HT-29 (cell line): Measurements from ENCODE around the gene CFAP58. TPM values are rescaled to one million over a fixed set of nuclear protein-coding genes. Genes with fewer than 3 reads are reported as not detected.
A peak's percentile ranks its signal among the peaks of the same experiment; 100 is the strongest.

Experiments
- DNase-seq: peaks from one replicate; pipeline ENCODE4 v3.0.0-alpha.2; 2015; ENCODE audit warnings: low spot score
- total RNA-seq: library from RNA; depleted of rRNA; stranded (reverse); fragments of >200 nt; shearing (Covaris generic); gene quantifications from 2 replicates; pipeline ENCODE4 v1.2.3, GENCODE V29; 2014; rRNA removed

Gene CFAP58
- total RNA-seq, 1 experiment from 2014 or later = 0.03 TPM

DNA sequence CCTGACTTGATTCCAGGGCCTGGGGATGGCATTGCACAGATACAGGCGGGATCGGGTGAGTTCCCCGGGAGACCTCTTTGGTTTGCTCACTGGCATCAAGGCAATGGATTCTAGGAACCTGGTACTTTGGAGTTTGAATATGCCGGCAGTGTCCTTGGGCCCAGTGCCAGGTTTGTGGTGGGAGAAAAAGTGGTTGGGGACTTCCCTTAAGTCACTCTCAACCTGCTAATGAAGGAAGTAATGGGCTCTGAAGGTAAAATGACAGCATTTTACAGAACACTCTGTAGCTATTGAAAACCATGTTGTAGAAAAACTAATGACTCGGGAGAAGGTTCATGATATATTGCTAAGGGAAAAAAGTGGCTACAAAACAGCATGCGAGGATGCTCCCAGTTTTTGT is 129.9 kb downstream of the CFAP58 start:
- DNase-seq = no peak

DNA sequence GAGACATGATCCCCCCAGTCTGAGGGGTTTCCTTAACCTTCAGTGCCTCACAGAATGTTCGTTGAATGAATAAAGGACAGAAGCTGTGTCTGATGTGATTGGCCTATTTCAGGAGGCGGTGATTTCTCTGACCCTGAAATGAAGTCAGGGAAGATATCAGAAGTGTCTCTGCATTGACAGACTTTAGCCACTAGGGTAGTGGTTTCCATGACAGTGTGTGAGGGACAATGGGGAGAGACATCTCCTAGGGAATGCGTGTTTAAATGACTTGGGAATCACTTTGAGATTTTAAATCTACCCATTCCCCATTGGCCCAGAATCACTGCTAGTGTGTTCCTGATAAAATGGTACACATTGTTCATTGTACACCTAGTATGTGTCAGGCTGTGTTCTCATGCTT is 132.0 kb downstream of the CFAP58 start:
- peak; percentile 6 for DNase-seq

DNA sequence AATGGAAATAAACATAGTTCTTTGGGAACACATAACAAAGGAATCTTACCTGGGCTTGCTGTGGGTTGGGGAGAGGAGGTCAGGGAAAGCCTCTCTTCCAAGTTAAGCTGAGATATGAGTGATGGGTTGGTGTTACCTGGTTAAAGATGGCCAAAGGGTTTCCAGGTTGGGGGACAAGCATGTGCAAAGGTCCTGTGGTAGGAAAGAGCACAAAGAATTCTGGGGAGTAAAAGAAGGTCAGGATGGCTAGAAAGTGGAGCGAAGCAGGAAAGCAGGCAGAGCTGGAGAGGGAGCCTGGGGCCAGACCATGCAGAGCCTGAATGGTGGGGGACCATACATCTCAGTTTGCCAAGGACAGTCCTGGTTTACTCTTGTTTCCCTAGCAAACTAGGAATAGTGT is 133.2 kb downstream of the CFAP58 start:
- DNase-seq = no peak

DNA sequence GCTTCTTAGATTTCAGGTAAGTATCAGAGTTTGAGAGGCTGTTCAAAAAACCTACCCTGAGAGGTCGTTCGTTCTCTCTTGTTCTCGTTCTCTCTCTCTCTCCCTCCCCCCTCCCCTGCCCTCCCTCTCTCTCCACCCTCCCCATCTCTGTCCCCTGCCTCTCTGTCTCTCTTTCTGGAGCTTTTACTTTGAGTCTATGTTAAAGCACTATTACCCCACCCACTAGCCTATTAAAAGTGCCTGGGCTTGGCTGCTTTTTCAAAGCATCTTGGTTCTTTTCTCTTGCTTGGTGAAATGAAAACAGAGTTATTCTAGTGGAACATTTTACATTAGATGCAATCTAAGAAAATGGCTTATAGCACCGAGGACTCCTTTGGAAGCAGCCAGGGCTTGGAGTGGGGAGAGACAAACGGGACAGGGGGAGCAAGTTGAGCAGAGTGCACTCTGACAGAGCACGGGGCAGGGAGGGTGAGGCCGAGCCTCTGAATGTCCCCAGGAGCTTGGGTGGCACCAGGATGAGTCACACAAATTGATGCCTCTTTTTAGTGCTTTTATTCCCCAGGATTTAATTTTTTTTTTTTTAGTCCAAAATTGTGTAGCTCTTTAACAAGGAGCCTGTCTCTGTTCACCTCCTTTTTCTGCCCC is 134.3 kb downstream of the CFAP58 start:
- DNase-seq = no peak

DNA sequence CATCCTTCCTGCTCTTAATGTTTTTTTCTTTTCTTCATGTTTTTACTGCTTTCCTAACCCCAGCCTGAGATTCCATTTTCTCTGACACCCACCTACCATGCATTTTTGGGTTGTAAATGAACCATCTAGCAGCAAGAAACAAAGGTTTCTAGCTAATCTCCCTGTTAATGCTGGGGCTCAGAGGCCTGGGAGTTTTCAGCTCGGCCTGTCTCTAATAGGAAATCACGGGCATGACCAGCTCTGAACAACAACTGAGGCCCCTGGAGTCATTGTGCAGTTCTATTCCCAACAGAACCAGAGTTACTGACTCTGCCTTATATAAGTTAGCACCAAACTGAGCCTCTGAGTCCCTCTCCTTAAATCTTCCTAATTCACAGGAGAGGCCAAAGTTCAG is 134.8 kb downstream of the CFAP58 start:
- no peak for DNase-seq

DNA sequence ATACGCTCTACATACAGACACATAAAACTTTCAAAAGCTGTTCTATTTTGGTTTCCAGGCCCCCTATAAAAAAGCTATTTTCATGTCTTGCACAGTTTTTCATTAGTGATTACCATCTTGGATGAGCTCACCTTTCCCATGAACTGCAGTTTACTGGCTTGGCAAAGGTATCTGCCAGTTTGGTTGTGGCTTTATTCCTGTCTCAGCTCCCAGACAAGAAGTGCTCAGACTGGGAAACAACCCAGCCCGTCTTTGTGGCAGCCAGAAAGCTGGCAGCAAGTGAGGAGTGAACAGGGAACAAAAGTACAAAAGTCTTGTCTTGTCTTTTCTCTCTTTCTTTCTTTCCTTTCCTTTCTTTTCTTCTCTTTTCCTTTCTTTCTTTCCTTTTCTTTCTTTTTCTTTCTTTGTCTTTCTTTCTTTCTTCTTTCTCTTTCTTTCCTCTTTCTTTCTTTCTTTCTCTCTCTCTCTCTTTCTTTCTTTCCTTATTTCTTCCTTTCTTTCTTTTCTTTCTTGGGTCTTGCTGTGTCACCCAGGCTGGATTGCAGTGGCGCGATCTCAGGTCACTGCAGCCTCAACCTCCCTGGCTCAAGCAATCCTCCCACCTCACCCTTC is 138.8 kb downstream of the CFAP58 start:
- no peak for DNase-seq

DNA sequence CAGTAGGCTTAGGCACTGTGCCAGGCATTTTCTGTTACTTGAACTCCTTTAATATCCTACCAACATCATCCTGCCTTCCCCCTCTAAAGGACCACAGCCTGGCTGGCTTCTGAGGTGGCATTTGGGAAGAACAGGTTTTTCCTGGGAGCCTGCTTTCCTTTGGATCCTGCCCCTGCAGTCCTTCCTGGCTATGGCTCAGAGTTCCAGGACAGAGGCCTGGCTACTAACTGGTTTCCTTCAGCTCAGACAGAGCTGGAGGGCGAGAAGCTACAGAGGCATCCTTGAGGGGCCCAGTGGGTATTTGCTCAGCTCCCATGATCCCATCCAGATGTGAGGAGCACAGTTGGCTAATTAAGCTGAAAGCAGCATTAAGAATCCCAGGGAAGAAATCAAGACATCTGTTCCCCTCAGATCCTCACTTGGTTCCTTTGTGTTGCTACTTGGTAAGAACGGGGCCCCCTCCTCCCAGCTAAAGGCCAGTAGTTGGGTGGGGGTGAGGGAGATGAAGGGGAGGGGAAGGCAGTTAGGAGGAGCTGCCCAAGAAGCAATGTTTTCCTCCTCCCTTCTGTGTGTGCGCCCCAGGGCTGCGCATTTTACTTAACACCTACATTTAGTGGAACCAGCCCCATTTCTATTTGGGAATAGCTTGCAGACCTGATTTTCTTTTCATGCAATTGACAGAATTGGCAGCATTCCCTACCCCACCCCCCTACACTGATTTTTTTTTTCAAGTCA is 144.9 kb downstream of the CFAP58 start:
- no peak for DNase-seq

DNA sequence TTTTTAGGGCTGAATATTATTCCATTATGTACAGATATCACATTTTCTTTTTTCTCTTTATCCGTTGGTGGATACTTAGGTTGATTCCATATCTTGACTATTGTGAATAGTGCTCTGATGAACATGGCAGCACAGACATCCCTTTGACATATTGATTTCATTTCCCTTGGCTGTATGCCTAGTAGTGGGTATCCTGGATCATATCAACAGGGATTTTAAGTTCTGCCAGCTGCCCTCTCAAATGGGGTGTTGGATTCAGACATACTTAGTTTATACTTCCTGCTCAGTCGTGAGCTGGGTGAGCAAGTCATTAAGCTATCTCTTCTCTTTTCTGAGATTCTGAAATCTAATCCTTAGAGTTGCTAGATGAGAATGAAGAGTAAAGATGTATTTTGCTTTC is 147.8 kb downstream of the CFAP58 start:
- DNase-seq = no peak

DNA sequence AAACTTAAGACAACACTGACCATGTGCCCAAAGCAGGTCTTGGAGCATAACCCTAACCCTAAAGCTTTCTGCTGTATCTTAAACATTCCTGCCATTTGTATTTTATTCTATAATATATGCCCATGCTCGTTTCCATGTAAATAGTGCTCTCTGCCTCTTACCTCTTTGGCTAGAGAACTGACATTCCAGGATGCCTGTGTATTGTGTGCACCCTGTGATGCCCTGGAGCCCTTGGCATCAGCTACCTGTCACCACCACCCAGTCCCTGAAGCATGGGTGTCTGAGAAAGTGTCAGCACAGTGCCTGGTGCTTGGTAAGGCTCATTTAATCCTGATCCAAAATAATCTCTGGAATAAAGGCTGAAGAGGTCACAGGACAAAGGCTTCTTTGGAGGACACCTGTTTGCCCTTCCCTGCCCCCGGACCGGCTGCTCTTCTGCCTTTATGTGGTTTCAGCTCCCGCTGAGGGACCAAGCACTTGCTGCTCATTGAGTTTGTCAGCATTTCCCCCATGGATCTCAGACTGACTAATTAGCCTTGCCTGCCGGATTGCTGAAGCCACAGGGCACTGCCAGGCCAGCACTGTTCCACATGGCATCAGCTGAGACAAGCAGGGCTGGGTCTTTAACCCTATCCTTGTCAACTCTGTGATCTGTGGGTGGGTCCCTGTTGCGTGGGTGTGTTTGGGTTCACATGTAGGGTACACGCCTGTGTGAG is 148.4 kb downstream of the CFAP58 start:
- DNase-seq = no peak

DNA sequence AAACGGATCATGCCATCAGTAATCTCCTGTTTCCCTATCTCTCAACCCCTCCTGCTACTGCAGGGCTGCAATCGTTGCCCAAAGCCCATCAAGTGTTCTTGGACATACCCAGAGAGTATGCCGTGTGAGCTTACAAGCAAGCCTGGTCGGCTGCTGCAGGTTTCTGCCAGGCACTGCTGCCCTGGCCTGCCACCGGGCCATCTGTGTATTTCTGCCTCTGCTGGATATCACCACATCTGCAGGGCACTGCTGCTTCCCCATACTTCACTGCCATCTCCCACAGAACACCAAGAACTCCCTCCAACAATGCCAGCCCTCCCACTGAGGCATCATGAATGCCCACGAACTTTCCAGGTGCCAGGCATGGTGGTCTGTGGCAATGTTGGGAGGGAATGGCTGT is 149.3 kb downstream of the CFAP58 start:
- no peak for DNase-seq

Other genes with a start within 250 kb of the CFAP58 start
- 3.2 and 4.1 TPM in 2 replicates for gene SFR1, start 231.7 kb upstream of the CFAP58 start, total RNA-seq
- gene CFAP43, start 121.5 kb upstream of the CFAP58 start, total RNA-seq = 0.16 and 0.18 TPM in 2 replicates
- 96.1 and 97.2 TPM in 2 replicates for gene GSTO1, start 98.9 kb upstream of the CFAP58 start, total RNA-seq
- gene GSTO2, start 84.6 kb upstream of the CFAP58 start, total RNA-seq = 31.4 and 31.8 TPM in 2 replicates
- gene ITPRIP, start 15.4 kb upstream of the CFAP58 start, total RNA-seq = 1.9 and 2.4 TPM in 2 replicates